ENCODE results near the gene MCC.
A peak's percentile ranks its signal among the peaks of the same experiment; 100 is the strongest.

The MCC gene

DNA sequence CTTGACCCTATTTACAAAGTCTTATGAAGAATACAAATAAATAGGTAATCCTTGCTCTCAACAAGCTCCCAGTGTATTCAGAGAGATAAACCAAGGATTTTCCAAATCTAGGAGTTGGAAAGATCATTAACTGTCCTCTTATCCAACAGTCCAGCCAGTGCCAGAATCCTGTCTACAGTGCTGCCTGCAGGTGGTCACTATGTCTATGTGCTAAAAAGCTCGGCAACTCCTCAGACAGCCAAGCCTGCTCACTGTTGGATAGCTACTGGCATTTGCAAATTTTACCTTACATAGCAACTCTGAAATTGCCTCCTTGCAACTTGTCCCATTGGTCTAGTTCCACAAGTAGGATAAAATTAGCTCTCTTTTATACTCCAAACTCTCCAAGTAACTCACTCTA is 324.2 kb downstream of the MCC start:
- DNase-seq, result peak; percentile 67

DNA sequence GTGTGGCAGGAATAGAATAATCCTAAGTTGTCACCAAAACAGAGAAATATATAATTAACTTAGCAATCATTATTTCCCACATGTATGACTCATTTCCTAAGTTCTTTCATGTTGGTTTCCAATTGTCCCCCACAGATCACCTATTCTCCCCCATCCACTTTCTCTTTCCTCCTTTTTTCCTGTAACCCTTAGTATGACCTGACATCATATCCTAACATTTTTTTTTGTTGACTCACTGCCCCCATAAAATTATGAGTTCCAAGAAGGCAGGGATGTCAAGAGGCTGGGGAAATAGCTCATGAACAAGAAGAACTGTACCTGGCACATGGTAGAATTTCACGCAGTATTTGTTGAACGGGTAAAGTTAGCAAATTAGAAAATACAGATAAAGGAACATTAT is 324.9 kb downstream of the MCC start:
- DNase-seq, result peak; percentile 55

DNA sequence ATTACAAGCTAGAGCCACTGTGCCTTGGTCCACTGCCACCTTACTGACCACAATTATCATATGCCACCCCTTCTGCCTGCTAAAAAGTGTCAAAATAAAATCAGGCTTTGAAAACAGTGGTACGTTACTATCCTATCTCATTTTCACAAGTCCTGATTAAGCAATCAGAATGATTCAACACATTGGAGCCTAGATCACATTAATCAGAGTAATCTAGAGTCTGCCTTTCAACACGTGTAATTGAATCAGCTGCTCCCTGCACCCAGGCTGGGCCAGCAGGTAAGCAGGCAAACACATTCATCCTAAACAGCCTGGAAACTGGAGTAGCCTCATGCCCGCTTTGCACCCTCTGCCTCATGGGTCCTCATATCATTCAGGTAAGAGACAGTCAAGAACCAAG is 325.5 kb downstream of the MCC start:
- DNase-seq, result peak; percentile 87

DNA sequence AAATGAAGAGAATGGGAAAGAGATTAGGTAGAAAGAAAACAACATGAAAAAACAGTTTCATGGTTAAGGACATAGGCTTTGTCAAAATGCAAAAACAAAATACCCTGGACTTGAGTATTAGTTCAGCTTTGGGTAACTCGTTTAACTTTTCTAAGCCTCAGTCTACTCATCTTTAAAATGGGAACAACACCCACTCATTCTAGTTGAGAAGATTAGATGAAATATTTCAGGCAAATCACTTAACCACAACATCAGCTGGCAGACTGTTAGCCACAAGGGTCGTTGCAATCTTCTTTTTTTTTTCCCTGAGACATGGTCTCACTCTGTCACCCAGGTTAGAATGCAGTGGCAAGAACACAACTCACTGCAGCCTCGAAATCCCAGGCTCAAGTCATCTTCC is 326.0 kb downstream of the MCC start:
- DNase-seq, result no peak

DNA sequence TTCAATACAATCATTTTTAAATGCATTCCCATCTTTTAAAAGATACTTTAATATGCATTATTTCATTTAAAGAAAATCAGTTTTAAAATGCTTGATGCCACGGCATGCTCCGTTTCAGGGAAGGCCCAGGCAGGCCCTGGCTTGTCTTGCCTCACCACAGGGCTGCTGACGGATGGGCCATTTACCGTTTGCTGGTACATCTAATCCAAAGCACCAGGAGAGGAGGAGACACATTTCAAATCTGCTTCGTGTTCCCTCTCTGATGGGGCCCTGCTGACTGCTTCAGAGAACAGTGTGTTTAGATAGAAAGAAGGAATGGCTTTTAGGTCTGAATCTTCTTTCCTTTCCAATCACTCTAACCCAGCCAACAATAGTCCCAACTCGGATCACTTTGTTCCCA is 326.4 kb downstream of the MCC start:
- DNase-seq, result peak; percentile 93

DNA sequence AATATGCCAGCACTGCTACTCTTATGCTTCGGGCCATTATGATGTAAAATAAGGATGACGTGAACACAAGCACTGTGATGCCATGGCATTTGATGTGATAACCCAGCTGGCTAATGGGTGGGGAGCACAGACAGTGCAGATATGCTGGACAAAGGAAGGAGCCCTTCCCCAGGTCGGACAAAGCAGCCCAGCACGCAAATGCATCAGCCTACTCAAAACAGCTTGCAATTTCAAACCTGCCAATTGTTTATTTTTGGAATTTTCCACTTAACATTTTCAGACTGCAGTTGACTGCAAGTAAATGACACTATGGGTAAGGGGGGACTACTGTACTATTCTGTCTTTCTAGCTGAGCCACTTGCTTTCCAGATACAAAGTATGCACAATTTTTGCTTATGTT is 330.4 kb downstream of the MCC start:
- no peak for DNase-seq

DNA sequence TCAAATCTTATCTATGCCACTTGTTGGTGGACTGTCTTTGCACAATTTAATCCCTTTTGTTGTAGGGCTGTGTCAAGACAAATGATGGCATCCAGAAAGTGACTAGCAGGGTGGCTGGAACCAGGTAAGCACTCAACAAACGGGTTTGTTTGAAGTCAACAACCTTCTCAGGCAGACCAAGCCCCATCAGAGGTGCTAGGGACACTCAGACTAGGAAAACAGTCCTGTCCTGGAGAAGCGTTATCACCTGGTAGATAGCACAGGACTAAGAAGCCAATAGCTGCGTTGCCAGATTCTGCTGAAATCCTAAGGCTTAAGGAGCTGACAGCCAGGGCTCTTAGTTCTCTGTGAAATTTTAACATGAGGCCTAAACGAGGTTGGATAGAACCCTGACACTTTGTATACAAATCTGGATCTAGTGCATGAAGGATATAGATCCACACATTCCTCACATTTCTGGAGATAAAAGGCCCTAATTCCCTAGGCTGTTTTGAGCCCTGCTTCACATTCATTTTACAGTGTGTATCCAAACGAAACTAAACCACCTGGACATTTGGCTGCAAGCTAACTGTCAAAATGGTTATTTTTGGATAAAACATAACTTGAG is 331.9 kb downstream of the MCC start:
- no peak for DNase-seq

DNA sequence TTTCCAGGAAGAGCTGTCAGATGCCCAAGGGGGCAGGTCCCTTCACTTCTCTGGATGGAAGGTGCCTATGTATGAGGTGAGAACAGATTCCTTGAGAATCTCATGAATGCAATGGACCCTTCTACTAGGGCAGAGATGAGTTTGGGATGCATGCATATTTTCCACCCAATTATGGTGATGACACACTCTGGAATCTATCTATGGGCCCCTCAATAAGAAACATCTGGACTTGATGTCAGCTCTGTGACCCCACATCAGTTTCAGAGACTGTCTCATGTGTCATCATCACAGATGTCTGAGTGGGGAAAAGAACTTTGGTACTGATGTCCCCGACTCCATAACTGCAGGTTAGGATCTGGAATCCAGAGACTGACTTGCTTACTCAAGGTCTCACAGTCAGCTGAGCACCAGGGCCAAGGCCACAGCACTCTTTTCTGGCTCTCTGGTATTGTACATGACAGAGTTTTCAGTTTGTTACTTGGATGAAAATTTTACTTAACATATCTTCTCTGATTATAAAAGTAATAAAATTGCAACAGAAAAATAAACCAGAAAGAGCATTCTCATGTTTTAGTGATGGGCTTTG is 334.6 kb downstream of the MCC start:
- no peak for DNase-seq

DNA sequence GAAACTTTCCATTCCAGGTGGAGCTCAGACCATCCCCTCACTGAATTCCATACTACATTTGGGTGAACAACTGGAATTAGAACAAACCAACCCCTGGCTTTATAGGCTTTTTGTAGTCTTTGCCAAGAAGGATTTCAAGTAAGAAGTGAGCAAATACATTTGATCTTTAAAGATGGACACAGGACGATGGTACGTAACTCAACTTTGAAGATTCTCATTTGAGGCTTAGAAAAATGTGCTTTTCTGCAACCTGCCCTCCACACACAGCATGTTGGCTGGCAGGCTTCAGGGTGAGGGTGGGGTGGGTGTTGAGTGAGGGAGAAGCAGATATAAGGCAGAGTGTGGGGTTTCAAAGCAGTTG is 335.9 kb downstream of the MCC start:
- no peak for DNase-seq

DNA sequence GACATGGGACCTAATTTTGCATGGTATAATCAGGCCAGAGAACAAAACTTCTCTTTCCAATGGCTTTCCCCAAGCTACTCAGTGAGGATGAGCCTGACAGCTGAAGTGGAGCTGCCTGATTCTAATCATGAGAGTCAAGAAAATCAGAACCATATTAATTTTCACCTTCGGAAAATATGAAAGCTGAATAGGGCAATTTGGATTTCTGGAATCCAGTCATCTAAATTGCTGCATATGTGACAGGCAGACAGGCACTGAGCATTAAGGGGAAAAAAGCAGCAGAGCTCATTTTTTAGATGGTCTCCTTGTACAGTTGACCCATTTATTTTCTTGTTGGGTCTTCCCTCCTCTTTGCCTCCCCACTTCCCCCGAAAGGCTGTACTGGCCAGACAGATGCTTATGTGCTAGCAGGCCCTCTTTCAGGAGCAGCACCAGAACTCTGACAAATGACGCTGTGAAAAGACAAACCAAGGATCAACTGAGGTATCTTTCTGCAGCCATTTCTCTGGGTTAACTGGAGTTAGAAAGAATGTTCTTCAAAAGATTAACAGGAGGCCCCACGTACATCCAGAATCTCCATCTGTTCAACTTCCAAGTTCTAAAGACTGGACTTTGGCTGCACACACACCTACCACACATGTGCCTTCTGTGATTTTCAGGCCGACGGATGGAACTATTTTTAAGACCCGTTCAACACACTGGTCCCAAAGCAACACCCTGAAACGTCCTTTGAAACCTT is 336.4 kb downstream of the MCC start:
- DNase-seq, result no peak

DNA sequence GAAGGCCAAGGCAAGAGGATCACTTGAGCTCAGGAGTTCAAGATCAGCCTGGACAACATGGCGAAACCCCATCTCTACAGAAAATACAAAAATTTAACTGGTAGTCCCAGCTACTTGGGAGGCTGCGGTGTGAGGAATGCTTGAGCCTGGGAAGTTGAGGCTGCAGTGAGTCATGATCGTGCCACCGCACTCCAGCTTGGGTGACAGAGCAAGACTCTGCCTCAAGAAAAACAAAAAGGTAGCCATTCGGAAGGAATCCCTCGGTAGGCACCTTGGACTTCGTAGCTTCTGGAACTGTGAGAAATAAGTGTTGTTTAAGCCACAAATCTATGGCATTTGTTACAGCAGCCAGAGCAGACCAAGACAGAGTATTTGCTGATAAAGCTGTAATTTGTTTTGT is 337.4 kb downstream of the MCC start:
- DNase-seq, result no peak

DNA sequence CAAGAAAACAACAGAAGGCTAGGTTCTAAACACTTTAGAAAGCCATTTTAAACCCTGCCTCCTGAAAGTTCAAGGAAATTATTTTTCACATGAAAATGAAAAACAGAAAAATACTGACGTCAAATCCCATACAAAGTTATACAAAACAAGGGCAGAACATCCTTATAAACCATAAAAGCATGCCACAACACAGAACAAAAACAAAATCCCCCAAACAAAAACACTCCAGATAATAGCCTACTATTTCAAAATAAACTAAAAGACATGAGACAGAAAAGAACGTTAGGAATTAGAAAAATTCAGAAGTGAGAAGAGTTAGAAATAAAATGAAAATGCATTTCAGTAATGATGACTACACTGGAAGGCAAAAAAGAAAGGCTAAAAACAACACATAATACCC is 338.0 kb downstream of the MCC start:
- DNase-seq, result no peak

DNA sequence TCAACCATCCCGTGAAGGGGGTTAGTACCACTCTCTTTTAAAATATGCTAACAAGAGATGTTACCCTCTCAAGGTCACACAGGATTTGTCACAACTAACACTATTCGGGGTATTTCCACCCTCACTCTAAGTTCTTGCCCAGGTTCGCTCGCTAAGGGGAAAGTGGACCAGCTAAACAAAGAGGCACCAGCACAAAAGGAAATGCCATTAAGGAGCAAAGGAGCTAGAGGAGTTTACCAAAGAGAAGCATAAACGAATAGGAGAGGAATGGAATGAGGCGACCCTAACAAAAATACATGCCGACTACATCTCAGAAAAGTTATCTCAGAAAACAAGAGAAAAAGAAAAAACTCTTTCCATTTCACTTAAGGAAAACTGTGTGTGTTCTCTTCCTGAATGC is 340.7 kb downstream of the MCC start:
- DNase-seq, result no peak

DNA sequence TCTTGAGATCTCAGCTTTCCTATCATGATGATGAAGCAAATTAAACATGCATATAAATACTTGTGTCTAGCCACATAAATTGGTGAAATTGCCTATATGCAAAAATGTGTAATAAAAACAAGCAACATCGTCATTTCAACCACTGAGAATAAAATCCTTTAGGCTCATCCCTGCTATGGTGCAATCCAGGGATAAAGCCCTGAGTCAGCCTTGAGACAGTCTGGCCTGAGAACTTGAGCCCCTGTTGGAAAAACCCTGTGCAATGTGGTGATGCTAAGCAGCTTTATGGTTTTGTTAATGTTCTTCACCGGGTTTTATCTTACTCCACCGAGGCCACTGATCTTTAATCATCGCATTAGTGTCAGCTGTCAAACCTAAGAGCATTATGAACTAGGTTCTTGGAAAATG is 341.1 kb downstream of the MCC start:
- no peak for DNase-seq

DNA sequence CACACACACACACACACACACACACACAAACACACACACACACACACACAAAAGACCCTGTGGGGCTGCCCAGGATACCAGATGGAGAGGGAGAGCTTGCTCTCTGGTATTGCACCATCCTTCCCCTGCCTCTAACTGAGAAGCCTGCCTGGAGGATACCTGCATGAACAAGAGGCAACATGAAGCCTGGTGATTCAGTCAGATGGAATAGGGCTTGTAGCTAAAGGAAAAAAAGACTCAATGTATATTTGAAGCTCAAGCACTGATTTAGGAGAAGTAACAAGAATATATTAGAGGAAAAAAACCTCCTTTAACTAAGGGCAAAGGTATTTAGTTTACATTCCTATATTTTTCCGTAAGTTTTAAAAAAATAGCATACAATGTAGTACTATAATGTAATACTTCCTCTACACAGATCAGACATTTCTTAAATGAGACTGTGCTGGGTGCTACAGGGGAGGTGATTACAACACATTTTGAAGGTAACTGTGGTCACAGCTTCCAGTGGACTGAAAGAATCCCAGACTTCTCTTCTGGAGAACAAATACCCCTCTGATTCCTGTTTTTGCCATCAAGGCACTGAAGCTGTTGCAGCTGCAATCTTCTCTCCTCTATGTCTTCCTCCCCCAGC is 342.4 kb downstream of the MCC start:
- peak; percentile 14 for DNase-seq

DNA sequence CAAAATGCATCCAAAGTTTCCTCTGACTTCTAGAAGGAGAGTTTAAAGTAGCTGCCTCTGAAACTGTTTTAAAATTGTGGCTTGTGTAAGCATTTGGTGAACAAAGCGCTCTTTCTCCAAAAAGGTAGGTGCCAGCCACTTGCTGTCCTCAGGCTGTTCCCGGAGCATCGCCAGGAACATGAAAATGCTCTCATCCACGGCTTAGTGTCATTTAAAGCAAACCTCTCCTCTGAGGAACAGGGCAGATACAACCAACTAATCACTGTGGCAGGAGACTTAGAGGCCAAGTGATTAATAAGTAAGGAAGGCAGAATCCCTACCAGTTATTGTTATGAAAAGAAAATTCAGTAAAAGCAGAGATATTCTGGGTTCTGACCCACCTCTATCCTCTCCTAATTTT is 346.1 kb downstream of the MCC start:
- DNase-seq, result no peak

DNA sequence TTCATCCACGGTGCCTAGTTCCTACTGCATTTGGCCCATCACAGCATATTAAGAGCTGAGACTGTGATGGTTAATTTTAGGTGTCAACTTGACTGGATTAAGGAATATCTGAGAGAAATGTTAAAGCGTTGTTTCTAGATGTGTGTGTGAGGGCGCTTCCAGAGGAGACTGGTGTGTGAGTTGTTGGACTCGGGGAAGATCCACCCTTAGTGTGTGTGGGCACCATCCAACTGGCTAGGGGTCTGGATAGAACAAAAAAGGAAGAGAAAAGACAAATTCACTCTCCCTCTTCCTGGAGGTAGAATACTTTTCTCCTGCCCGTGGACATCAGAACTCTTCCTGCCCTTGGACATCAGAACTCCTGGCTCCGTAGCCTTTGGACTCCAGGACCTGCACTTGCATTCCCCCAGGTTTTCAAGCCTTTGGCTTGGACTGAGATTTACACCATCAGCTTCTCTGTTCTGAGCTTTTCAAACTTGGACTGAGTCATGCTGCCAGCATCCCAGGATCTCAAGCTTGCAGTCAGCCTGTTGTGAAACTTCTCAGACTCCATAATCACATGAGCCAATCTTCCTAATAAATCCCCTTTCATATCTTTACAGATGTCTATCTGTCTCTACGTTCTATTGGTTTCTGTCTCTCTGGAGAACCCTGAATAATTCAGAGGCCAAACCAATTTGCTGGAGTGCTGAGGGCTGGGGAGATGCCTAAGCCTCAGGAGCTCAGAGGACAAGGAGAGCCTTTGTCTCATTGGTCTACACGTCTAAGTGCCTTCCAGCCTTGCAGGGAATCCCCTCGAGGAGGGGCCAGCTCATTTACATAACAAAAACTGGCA is 347.2 kb downstream of the MCC start:
- DNase-seq, result peak; percentile 46

DNA sequence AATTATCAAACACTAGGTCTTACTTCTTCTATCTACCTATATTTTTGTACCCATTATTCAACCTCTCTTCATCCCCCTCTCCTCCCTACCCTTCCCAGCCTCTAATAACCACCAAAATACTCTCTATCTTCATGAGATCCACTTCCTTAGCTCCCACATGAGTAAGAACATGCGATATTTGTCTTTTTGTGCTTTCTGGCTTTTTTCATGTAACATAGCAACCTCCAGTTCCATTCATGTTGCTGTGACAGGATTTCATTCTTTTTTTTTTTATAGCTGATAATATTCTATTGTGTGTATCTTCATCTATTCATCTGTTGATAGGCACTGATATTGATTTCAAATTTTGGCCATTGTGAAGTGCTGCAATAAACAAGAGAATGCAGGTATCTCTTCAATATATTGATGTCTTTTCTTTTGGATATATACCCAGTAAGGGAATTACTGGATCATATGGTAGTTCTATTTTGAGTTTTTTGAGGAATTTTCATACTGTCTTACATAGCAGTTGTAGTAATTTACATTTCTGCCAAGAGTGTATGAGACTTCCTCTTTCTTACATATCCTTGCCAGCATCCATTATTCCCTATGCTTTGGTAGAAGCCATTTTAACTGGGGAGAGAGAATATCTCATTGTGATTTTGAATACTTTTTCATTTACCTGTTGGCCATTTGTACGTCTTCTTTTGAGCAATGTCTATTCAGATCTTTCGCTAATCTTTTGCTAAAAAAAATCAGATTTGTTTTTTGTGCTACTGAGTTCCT is 354.9 kb downstream of the MCC start:
- DNase-seq, result no peak

DNA sequence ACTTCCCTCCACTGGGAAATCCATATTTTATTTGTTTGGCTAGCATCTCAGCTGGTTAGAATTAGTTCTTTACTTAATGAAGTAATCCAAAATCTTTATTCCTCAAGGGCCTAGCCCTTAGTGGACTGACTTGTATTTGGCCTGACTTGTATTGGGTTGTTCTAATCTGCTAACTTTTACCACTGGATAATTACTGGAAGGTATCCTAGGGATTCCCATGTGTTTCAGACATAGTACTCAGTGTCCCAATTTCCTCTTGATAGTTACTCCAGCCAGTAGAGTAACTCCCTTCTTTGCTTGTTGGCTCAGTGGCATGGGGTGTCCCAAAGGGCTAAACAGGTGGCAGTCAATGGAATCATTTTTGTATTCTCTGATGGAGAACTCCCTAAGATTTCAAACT is 355.7 kb downstream of the MCC start:
- DNase-seq, result no peak

DNA sequence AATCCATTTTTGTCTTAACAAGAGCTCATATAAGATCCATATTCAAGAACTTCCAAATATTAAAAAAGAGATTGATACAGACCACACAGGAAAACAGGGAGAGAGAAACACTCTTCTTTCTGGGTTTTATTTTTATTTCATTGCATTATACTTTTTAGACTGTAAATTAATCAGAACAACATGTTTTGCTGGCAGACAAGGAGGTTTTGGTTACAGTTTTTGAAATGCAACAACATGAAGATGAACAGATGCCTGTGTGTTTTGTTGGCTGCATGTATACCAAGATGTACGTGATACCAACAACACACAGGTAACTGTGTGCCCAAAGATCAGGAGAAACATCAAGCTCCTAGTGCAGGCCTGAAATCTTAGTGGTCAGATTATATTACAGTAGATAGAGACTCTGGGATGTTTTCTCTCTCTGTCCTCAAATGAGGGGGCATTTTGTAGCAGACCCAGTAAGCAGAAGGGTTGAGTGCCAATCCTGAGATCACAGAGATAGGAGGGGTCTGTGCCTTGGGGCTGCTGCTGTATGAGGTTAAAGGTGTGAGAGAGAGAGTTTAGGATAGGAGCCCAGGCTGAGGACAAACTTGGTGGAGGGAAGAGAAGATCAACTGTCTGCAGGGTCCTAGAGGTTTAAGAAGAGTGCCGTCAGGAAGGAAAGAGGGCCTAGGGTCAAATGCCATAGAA is 359.5 kb downstream of the MCC start:
- DNase-seq, result no peak

DNA sequence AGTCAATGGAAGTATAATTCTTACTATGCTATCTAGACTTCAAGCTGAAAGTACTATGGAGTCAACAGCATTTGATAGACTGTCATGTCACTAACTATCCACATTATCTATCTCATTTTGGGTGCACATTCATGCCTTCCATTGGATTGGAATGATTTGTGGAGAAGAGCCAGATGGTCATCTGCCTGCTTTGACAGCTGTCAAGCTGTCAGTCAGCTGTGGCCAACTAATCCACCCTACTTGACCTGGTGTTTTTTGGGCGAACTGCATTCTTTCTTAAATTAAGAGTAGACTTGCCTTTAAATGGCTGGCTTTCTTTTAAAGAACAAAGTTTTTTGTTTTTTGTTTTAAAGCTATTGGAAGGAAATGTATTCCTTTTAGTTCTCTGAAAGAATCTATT is 360.2 kb downstream of the MCC start:
- DNase-seq, result no peak

DNA sequence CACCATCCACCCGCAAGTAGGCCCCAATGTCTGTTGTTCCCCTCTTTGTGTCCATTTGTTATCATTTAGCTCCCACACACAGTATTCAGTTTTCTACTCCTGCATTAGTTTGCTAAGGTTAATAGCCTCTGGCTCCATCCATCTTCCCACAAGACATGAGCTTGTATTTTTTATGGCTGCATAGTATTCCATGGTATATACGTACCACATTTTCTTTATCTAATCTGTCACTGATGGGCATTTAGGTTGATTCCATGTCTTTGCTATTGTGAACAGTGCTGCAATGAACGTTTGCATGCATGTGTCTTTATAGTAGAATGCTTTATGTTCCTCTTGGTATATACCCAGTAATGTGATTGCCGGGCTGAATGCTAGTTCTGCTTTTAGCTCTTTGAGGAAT is 361.2 kb downstream of the MCC start:
- no peak for DNase-seq
